Measurements from ENCODE around the gene OR51E1. TPM values are rescaled to one million over a fixed set of nuclear protein-coding genes. Genes with fewer than 3 reads are reported as not detected.

Gene OR51E1
- total and polyA plus RNA-seq, 2 donors (not counting 3 experiments of a cell fraction or from before 2014, with no cell fraction given), result not detected

- H2AFZ ChIP-seq (ENCODE audit: low read depth, low read length), result no peak overlapping the region
- no peaks in the 10 kb centered on the region for H3K9me1 ChIP-seq (replicated peaks; ENCODE audit: control insufficient read depth, extremely low read depth, insufficient read depth, low read length)
- dilution Hi-C loops (cut with MboI; ENCODE audit: extremely low pct_ligation_motif_present, low sequenced_read_pairs), result no loop called here
- CTCF ChIA-PET, result no interaction called here
- no peaks in the 10 kb centered on the region for H3K4me1 ChIP-seq (ENCODE audit: control insufficient read depth, extremely low read depth, insufficient read depth, low read length)
- intact Hi-C loops (cut with micrococcal nuclease), result no loop called here
- no peak for TF ChIP-seq MAX (IDR thresholded peaks at IDR 0.05; ENCODE audit: insufficient read depth, insufficient read length)
- no peak for TF ChIP-seq JUN (IDR thresholded peaks at IDR 0.05; ENCODE audit: borderline replicate concordance, insufficient read depth, insufficient read length, low read depth)
- TF ChIP-seq EZH2 (IDR thresholded peaks at IDR 0.05; ENCODE audit: borderline replicate concordance, low read depth, low read length, severe bottlenecking), result no peak
- no peak for TF ChIP-seq FOS (IDR thresholded peaks at IDR 0.05; ENCODE audit: borderline replicate concordance, insufficient read depth, low read length)
- no peak for TF ChIP-seq POLR2A (IDR thresholded peaks at IDR 0.05; ENCODE audit: low read depth, low read length)
- TF ChIP-seq CTCF (IDR thresholded peaks at IDR 0.05; ENCODE audit: extremely low read depth in 1 of 2, insufficient read depth in 1 of 2, low read depth in 1 of 2, low read length in 2 of 2), result no peak
- no TSS peak for BruUV-seq (replicated peaks)
- no peak overlapping the region for H3K27ac ChIP-seq (ENCODE audit: insufficient read depth, low read depth, low read length)
- no peak overlapping the region for H3K4me3 ChIP-seq (replicated peaks in 1 of 3; ENCODE audit: insufficient read depth in 1 of 3, low read depth in 1 of 3, low read length in 3 of 3)
- H3K36me3 ChIP-seq (ENCODE audit: control insufficient read depth in 2 of 2, extremely low read depth in 1 of 2, insufficient read depth in 2 of 2, low read length in 2 of 2), result no peaks in the 10 kb centered on the region
- FAIRE-seq (no peak), DNase-seq (ENCODE audit: low read depth, low spot score) (no peak)
- no peaks in the 10 kb centered on the region for H3K9me3 ChIP-seq (replicated peaks; ENCODE audit: control insufficient read depth, insufficient read depth, low read length)
- no peak overlapping the region for H3K9ac ChIP-seq (replicated peaks; ENCODE audit: extremely low read depth, insufficient read depth, low read length)
- H3K79me2 ChIP-seq (ENCODE audit: control insufficient read depth, insufficient read depth, low read length), result no peaks in the 10 kb centered on the region
- POLR2A ChIA-PET, result no interaction called here
- no peak overlapping the region for H3K4me2 ChIP-seq (ENCODE audit: insufficient read depth, low read length)
- H4K20me1 ChIP-seq (replicated peaks; ENCODE audit: control insufficient read depth, extremely low read depth, insufficient read depth, low read length), result no peaks in the 10 kb centered on the region
- no peaks in the 10 kb centered on the region for H3K27me3 ChIP-seq (ENCODE audit: control insufficient read depth in 2 of 2, insufficient read depth in 2 of 2, low read length in 2 of 2)
Measured at GRCh38 chr11:4695442-4695841, 51.7 kb downstream of the OR51E1 start.

- Histone ChIP-seq H4K20me1 (replicated peaks; ENCODE audit: control insufficient read depth, extremely low read depth, insufficient read depth, low read length) (no peaks in the 10 kb centered on the region), H3K4me1 (ENCODE audit: control insufficient read depth, extremely low read depth, insufficient read depth, low read length) (no peaks in the 10 kb centered on the region), H3K27me3 (ENCODE audit: control insufficient read depth in 2 of 2, insufficient read depth in 2 of 2, low read length in 2 of 2) (no peaks in the 10 kb centered on the region), H3K9me3 (replicated peaks; ENCODE audit: control insufficient read depth, insufficient read depth, low read length) (no peaks in the 10 kb centered on the region), H3K36me3 (ENCODE audit: control insufficient read depth in 2 of 2, extremely low read depth in 1 of 2, insufficient read depth in 2 of 2, low read length in 2 of 2) (no peaks in the 10 kb centered on the region), H3K79me2 (ENCODE audit: control insufficient read depth, insufficient read depth, low read length) (no peaks in the 10 kb centered on the region), H2AFZ (ENCODE audit: low read depth, low read length) (no peak within 1 kb of the TSS), H3K4me2 (ENCODE audit: insufficient read depth, low read length) (no peak within 1 kb of the TSS), H3K9me1 (replicated peaks; ENCODE audit: control insufficient read depth, extremely low read depth, insufficient read depth, low read length) (no peaks in the 10 kb centered on the region), H3K27ac (ENCODE audit: insufficient read depth, low read depth, low read length) (no peak within 1 kb of the TSS), H3K9ac (replicated peaks; ENCODE audit: extremely low read depth, insufficient read depth, low read length) (no peak within 1 kb of the TSS), H3K4me3 (replicated peaks in 1 of 3; ENCODE audit: insufficient read depth in 1 of 3, low read depth in 1 of 3, low read length in 3 of 3) (no peak within 1 kb of the TSS)
- ChIA-PET CTCF (no interaction called here), POLR2A (no interaction called here)
- TF ChIP-seq EZH2 (IDR thresholded peaks at IDR 0.05; ENCODE audit: borderline replicate concordance, low read depth, low read length, severe bottlenecking), result no peak
- no peak for TF ChIP-seq MYC (IDR thresholded peaks at IDR 0.05; ENCODE audit: low read depth, low read length)
- TF ChIP-seq POLR2AphosphoS5 (IDR thresholded peaks at IDR 0.05; ENCODE audit: insufficient read depth, low read depth, low read length), result no peak
- TF ChIP-seq POLR2A (IDR thresholded peaks at IDR 0.05; ENCODE audit: low read depth, low read length), result no peak
- intact Hi-C loops (cut with micrococcal nuclease), result no loop called here
- dilution Hi-C loops (cut with MboI; ENCODE audit: extremely low pct_ligation_motif_present, low sequenced_read_pairs), result no loop called here
- FAIRE-seq, result no peak
- DNase-seq (ENCODE audit: low read depth, low spot score), result no peak
- BruUV-seq (replicated peaks), result no TSS peak
Measured at GRCh38 chr11:4697585-4697984, 53.8 kb downstream of the OR51E1 start, which contains the start of gene OR51E2. TSS of gene OR51E2 (minus strand) at chr11:4697853. CDS start at chr11:4682711, 15,142 bp downstream.

All from endothelial cell of umbilical vein (primary cell).